ENCODE results near the gene CRYL1.

GRCh38 chr13:20546556-20546955, 20.9 kb upstream of the CRYL1 start:
- TF ChIP-seq POLR2AphosphoS5 (IDR thresholded peaks at IDR 0.05; ENCODE audit: insufficient read depth in 1 of 2, low read depth in 1 of 2) = no peak
- TF ChIP-seq CTCF (IDR thresholded peaks at IDR 0.05) = no peak

Data from vagina (tissue), 2 donors.